Kidney tubule cell (primary cell): ENCODE data around the gene C6orf89.
"Not testable (repeated sequence)": the region's sequence is repeated elsewhere in the genome, so short reads cannot be mapped to it uniquely, and the experiment has no call there.

ENCODE experiments used
- DNase-seq: peaks from one replicate; pipeline ENCODE4 v3.0.0-alpha.2; 2018; ENCODE audit warnings: low spot score

Gene C6orf89

DNA sequence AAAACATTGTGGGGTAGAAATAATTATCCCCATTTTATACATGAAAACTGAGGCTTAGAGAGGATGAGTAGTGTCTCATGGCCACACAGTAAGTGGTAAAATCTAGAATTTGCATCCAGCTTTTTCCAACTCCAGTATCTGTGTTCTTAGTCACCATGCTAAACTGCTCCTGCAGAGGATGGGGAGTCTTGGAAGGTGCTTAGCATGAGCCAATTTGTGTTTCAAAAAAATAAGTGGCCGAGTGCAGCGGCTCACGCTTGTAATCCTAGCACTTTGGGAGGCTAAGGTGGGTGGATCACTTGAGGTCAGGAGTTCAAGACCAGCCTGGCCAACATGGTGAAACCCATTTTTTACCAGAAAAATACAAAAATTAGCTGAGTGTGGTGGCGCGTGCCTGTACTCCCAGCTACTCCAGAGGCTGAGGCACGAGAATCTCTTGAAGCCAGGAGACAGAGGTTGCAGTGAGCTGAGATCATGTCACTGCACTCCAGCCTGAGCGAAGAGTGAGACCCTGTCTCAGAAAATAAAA is 2.4 kb downstream of the C6orf89 start:
- no peak for DNase-seq

DNA sequence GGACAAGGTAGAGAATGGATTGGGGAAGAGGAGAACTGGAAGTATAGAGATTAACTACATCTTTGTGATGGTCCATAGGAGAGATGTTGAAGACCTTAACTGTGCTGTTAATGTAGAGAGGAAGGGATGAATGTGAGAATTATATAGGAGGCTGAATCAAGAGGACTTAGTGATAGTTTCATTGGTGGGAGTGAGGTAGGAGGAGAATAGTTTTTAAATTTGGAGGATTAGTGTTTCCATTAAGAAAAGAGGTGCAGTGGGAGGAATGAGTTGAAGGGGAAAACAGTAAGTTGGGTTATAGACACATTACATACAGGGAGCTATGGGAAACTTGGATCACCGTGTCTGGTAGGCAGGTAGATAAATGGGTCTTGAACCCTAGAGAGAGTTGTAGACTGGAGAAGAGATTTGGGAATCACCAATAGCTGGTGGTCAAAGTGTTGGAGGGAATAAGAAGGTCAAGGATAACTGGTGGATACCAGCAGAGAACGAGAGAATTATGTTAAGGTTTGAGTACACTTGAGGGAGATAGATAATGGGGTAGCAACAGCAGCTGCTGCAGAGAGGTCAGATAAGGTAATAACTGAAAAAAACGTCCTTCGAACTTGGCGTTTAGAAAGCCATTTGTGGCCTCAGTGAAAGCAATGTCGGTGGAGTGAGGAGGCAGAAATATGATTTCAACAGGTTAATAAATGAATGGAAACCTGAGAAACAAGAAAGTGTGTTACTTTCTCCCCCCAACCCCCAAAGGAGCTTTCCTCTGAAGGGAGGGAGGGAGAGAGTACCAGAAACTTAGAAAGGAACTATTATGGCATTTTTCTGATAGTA is 3.1 kb downstream of the C6orf89 start:
- no peak for DNase-seq

DNA sequence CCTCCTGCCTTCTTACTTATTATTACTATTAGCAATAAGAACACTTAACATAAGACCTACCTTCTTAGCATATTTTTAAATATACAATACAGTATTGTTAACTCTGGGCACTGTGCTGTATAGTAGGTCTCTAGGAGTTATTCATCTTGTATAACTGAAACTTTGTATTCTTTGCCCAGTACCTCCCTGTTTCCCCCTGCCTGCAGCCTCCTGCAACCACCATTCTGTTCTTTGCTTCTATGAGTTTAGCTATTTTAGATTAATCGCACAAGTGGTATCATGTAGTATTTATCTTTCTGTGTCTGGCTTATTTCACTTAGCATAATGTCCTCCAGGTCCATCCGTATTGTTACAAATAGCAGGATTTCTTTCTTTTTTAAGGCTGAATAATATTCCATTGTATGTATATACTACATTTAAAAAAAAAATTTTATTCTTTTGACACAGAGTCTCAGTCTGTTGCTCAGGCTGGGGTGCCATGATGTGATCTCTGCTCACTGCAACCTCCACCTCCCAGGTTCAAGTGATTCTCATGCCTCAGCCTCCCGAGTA is 4.4 kb downstream of the C6orf89 start:
- DNase-seq = no peak

DNA sequence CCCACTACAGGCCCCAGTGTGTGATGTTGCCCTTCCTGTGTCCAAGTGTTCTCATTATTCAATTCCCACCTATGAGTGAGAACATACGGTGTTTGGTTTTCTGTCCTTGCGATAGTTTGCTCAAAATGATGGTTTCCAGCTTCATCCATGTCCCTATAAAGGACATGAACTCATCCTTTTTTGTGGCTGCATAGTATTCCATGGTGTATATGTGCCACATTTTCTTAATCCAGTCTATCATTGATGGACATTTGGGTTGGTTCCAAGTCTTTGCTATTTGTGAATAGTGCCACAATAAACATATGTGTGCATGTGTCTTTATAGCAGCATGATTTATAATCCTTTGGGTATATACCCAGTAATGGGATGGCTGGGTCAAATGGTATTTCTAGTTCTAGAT is 5.4 kb downstream of the C6orf89 start:
- DNase-seq = not testable (repeated sequence)

DNA sequence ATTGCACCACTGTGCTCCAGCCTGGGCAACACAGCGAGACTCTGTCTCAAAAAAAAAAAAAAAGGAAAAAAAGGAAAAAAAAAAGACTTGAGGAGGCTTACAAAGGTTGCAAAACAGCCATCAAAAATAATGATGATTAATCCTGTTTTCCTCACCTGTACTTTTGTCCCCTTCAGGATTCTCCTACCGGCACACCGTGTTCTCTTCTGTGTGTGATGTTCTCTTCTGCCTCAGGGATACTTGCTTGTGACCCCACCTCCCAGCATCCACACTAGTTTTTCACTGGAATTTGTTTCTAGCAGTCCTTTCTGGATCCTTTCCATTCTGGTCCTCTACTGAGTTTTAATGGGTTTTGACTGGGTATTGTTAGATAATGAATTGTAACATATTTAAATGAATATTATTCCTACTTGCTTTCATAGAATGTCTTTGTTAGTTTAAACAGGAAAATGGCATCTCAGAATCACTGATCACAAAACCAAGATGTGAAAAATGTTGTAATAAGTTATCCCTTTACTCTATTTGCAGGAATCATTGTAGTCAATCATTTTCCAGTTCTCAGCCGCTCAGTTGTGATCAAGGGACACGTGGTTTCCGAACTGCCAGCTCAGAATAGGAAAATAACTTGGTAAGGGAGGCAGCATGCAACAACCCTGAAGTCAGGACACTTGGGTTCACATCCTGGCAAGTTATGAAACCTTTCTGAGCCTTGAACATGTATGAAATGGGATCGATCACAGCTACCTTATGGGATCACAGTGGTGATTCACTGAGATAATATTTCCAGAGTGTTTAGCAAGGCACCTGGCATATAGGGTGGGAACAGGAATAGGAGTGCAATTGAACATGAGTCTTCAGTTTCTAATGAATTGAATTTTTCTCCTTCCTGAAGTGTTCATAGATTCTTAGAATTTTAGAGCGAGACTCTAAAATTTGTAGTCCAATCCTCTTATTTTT is 8.5 kb downstream of the C6orf89 start:
- DNase-seq = peak; percentile 47

DNA sequence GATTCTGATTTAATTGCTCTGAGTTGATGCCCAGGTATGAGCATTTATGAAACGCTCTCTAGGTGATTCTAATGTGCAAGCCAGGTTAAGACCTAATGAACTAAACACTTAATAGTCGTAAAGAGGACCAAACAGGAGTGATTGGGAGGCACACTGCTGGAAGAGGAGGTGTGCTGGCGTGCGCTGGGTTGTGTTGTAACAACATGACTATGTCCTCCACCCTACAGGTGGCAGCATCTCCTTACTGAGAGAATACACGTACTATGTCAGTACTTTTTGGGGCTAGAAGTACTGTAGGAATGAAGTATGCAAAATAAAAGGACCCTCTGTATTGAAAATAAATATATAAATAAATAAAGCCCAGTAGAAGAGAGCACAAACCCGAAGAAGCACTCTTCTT is 11.9 kb downstream of the C6orf89 start:
- DNase-seq = no peak

DNA sequence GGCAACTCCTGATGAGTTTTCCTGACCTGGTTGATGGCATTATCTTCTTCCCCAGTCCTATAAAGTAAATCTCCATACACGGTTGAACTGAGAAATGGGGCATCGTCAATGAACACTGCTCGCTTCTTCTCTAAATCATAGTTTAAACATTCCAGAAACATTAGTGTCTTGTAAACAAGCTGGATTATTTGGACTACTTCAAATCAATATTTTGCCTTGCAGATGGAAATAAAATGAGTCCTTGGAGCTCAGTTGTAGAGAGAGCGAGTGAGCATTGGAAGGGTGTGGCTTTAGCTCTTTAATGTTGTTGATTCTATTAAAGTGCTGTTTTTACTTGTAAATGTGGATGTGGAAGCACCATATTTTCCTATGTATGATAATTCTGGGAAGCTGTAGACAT is 18.4 kb downstream of the C6orf89 start:
- DNase-seq = no peak

DNA sequence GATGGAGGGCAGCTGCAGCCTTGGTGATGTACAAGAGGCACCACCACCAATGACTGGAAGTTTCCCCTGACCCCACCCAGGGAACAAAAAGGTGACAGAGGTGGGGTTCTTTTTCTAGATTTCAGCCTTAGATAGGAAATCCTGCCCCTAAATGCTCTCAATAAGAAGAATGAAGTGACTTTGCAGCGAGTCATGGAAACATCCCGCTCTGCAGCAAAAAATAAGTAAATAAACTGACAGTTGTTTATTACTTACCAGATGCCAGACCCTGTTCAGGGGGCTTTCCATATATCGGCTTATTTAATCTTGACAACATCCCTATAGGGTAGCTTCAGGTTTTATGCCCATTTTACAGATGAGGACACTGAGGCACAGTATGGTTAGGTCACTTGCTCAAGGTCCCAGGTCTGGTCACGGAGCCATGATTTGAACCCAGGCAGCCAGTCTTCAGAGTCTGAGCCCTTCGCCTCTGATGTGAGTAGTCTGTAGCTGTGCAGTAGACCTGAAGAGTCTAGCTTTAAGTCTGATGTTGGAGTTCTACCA is 19.2 kb downstream of the C6orf89 start:
- DNase-seq = no peak

DNA sequence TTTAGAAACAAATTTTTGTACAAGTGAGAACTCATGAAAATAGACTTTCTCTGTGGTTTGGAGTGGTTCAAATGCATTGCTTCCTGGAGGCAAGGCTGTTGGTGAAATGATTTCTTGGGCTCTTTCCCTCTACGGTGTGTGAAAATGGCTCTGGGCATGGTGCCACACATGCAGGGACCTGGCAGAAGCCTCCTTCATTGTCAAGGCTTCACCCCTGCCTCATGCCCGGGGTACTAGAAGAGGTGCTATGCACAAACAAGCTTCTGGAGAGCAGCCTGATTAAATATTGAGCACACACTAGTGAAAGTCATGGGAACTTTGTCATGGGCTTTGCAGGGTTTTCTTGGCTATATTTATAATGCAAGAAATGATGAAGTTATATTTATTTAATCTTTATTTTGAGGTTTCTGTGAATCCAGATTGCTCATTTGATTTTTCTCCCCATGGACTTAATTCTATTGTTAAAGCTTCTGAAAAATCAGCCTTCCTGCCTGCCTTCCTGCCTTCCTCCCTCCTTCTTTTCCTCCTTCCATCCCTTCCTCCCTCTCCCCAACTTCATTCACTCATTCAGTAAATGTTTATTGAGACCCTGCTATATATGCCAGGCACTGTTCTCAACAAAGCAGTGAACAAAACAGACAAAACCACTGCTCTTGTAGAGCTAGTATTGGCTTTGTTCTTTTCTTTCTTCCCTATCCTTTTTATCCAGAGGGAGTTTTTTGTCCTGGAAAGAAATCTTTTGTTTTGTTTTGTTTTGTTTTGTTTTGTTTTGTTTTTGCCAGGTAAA is 21.0 kb downstream of the C6orf89 start:
- DNase-seq = no peak

DNA sequence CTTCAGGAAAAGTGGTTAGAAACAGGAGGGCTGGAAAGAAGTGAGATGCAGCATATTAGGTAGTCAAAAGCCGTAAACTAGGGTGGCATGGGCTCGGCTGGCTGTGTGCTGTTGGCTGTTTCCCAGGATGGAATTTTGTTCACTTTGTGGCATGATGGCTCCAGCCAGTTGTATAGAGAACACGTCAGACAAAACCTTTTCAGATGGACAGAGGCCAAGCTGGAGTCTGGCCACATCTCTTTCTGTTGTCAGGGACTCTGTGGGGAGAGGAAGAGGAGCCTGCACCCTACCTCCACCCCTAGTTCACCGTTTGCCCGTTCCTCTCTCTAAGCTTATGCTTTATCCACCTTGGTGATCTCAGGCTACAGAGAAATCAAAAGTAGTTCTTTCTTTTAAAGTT is 22.0 kb downstream of the C6orf89 start:
- DNase-seq = no peak

DNA sequence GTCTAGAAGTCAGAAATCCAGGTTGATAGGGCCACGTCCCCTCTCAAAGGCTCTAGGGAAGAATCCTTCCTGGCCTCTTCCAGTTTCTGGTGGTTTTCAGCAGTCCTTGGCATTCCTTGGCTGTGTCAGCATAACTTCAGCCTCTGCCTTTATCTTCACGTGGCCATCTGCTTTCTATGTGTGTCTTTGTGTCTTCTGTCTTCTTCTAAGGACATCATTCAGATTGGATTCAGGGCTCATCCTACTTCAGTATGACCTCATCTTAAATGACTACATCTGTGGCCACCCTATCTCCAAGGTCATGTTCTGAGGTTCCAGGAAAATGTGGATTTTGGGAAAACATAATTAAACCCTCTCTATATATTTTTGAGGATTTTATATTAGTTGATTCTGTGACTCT is 23.0 kb downstream of the C6orf89 start:
- no peak for DNase-seq

DNA sequence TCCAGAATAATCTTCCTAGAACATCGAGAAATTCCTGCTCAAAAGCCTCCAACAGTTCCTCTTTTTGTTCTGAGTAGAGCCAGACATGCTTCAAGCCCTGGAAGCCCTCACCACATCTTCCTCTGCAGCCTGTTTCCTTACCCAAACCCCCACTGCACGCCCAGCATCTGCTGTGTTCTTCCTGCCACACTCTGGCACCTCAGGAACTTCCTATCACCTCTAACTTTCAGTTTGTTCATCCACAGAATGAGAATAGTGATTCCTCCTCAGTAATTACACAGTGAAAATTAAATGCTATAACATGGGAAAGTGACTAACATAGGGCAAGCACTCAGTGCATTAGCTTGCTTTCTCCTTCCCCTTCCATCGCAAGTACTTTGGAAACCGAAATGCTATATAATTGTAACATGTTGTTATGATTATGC is 26.3 kb downstream of the C6orf89 start:
- DNase-seq = no peak

DNA sequence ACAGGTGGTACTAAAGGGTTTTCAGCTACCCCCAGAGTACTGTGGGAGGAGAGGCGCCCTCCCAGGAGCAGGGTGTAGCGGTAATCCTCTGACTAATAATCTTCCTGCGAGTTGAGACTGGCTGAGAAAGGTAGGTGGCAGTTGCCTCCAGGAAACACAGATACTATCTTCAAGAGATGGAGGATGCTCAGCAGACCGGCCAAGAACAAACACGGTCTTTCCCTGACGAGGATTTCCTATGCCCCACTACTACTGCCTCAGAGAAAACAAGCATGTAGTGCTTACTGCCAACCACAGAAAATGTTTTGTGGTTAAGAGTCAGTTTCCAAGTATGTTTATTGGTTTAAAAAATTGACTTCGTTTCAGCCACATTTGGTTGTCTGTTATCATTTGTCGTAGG is 26.8 kb downstream of the C6orf89 start:
- DNase-seq = peak; percentile 74

DNA sequence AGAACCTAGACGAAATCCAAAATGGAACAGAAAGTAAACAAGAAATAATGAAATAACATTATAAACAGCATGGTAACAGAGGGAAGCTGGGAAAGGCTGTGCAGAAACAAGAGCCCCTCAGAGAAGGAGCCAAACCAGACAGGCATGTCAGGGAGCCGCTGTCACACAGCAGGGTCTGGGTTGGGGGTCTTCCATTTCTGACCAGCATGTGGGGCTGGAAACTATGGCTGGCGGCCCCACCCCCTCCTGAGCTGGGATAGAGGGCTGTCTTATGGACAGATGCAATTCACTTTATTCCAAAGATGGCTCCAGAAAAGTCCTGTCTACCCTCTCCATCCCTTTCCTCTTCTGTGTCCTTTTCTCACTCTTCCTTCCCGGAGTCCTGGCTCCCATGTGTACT is 27.3 kb downstream of the C6orf89 start:
- DNase-seq = no peak

DNA sequence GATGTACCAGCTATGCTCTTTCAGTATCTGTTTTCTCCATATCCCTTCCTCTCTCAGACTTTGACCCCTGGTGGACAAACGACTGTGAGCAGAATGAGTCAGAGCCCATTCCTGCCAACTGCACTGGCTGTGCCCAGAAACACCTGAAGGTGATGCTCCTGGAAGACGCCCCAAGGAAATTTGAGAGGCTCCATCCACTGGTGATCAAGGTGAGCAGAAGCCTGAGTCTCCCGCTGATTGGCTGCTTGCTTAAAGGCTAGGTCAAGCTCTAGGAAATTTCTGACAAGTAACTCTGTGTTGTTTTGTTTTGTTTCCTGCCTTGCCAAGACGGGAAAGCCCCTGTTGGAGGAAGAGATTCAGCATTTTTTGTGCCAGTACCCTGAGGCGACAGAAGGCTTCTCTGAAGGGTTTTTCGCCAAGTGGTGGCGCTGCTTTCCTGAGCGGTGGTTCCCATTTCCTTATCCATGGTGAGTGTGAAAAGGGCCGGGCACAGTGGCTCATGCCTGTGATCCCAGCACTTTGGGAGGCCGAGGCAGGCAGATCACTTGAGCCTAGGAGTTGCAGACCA is 28.6 kb downstream of the C6orf89 start:
- peak; percentile 89 for DNase-seq

DNA sequence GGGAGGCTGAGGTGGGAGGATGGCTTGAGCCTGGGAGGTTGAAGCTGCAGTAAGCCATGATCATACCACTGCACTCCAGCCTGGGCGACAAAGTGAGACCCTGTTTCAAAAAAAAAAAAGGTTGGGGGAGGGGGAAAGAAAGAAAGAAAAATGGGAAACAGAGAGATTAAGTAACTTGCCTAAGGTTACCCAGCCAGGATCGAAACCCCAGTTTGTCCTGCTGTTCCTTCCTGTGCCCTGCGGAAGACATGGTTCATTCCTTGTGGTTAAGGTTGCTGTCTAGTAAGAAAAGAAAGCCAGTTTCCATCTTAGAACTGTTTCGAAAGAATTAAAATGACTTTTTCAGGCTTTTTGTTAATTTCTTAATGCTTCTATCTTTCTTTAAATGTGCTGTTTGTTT is 29.8 kb downstream of the C6orf89 start:
- DNase-seq = no peak

DNA sequence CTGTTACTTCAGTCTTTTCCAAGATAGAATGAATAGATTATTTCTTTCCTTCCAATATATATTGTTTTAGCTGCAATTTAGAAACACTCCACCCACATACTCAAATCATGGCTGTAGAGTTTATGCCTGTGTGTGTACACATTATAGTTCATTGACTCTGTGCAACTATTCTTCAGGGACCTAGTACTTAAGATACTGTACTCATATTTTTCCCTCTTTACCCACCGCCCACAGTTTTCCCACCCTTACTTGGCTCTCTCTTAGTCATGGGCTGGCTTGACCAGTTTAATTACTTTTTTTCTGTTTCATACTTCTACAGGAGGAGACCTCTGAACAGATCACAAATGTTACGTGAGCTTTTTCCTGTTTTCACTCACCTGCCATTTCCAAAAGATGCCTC is 30.4 kb downstream of the C6orf89 start:
- DNase-seq = no peak

DNA sequence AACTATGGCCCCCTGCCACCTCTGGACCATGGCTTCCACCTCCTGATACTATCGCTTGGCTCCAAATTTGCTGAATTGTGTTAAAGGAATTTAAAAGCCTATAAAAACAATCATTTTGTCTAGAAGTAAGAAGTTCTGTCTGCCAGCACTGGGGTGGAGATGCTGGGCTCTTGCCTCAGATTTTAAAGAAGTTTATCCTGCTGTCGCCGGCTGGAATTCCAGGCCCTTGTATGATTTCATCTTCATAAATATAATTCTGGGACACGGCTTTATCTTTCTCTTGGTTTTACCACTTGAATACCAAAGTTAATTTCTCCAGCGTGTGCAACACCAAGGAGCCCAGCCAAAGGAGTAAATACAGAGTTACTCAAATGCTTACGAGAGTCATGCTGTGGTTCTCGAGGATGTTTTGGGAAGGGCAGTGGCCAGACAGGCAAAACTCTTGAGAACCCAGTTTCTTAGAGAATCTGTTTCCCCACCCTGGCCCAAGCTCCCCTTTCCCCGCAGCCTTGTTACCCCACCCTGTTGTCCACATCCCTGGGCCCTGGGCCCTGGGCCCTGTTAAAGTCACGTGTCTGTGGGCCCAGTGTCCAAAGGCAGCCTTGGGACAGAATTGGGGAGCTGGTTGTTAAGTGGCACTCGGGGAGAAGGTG is 31.9 kb downstream of the C6orf89 start:
- DNase-seq = no peak

DNA sequence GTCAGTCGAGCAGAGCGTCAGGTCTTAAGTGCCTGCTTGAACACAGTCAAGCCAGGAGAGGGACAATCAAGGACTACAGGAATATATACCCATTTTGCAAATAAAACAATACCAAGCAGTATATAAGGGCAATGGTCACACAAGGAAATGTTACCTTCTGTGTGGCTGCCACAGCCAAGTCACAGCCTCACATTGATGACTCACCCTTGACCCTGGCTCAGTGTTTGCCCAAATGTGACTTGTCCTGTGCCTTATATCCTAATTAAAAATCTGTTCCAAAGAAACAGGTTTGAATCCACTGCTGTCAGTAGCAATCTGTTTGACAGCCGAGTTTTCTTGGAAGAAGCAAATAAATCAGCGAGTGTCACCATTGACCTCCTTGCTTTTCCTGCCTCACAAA is 34.3 kb downstream of the C6orf89 start:
- peak; percentile 49 for DNase-seq

DNA sequence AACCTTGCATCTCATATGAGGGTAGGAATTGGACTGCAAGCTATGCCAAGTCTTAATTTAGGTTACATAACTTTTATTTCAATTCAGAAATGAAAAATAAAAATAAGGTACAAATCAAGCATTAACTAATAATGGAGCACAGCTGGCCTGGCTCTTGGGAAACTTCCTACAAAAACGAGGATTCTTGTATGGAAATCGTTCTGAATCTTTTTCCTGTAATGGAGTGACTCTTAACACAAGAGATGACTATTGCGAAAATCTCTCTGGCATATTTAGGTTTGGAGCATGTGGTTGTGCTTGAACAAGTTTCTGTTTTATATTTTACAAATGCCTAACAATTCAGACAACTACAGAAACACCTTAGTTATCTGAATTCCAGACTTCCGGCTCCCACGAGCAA is 34.8 kb downstream of the C6orf89 start:
- DNase-seq = no peak

DNA sequence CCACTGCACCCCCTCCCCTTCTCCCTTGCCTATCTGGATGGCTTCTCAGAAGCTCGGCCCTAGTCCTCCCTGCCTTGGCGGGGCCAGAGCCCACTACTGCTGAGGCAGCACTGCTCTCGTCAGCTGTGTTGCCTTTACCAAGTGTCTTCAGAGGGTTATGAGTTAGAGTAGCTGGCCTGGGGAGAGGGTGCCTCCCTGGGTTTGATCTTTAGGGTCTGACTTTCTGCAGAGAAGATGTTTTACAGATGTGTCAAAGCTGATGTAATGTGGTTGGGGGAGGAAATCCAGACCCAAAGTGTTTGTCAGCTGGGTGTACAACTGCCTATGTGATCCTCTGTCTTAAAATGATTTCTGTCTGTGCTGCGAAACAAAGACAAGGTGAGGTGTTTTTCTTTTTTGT is 38.4 kb downstream of the C6orf89 start:
- peak; percentile 24 for DNase-seq
